ENCODE data around the gene ZNF419.
"Not testable (repeated sequence)": the region's sequence is repeated elsewhere in the genome, so short reads cannot be mapped to it uniquely, and the experiment has no call there.

Gene ZNF419

GRCh38 chr19:57488299-57488644, 722 bp downstream of the ZNF419 start:
- not testable (repeated sequence) for H3K27me3 ChIP-seq (ENCODE audit: control insufficient read depth in 1 of 2, insufficient read depth in 2 of 2, low read length in 2 of 2); H3K27ac ChIP-seq (ENCODE audit: low read depth, low read length); H3K9me3 ChIP-seq (ENCODE audit: low read length); H3K9ac ChIP-seq (ENCODE audit: low read length); H3K4me1 ChIP-seq (ENCODE audit: insufficient read depth, low read length)
- Histone ChIP-seq H3K36me3 (ENCODE audit: insufficient read depth, low read length) (peaks cover 20% of the 10 kb centered on the region), H3K4me3 (ENCODE audit: low read depth in 1 of 2, low read length in 2 of 2) (peak overlapping the region in 1 of 2 donors; percentile 38)

GRCh38 chr19:57499332-57499679, 11.8 kb downstream of the ZNF419 start:
- H3K4me1 ChIP-seq (ENCODE audit: insufficient read depth, low read length); H3K36me3 ChIP-seq (ENCODE audit: insufficient read depth, low read length); H3K27ac ChIP-seq (ENCODE audit: low read depth, low read length); H3K9ac ChIP-seq (ENCODE audit: low read length); H3K9me3 ChIP-seq (ENCODE audit: low read length); H3K27me3 ChIP-seq (ENCODE audit: control insufficient read depth in 1 of 2, insufficient read depth in 2 of 2, low read length in 2 of 2): not testable (repeated sequence)
- H3K4me3 ChIP-seq (ENCODE audit: low read depth in 1 of 2, low read length in 2 of 2): peak overlapping the region in 1 of 2 donors; percentile 49

GRCh38 chr19:57499680-57500395, 12.3 kb downstream of the ZNF419 start, which contains the start of gene ZNF773:
Gene ZNF773, plus strand, starts transcription at chr19:57499938. Its CDS starts 143 bp downstream, at chr19:57500081.
- not testable (repeated sequence) for H3K4me1 ChIP-seq (ENCODE audit: insufficient read depth, low read length); H3K9me3 ChIP-seq (ENCODE audit: low read length); H3K27me3 ChIP-seq (ENCODE audit: control insufficient read depth in 1 of 2, insufficient read depth in 2 of 2, low read length in 2 of 2); H3K36me3 ChIP-seq (ENCODE audit: insufficient read depth, low read length); H3K9ac ChIP-seq (ENCODE audit: low read length)
- H3K27ac ChIP-seq (ENCODE audit: low read depth, low read length): peak within 1 kb of the TSS; percentile 53
- H3K4me3 ChIP-seq (ENCODE audit: low read depth in 1 of 2, low read length in 2 of 2): peak within 1 kb of the TSS; percentile 49 to 60

- not testable (repeated sequence) for H3K27ac ChIP-seq (ENCODE audit: low read depth, low read length); H3K9me3 ChIP-seq (ENCODE audit: low read length); H3K9ac ChIP-seq (ENCODE audit: low read length); H3K4me1 ChIP-seq (ENCODE audit: insufficient read depth, low read length); H3K36me3 ChIP-seq (ENCODE audit: insufficient read depth, low read length); H3K27me3 ChIP-seq (ENCODE audit: control insufficient read depth in 1 of 2, insufficient read depth in 2 of 2, low read length in 2 of 2)
- H3K4me3 ChIP-seq (ENCODE audit: low read depth in 1 of 2, low read length in 2 of 2): peak overlapping the region in 1 of 2 donors; percentile 24
These were observed 12.8 kb downstream of the ZNF419 start for GRCh38 chr19:57500400-57500799.

- Histone ChIP-seq H3K27ac (ENCODE audit: low read depth, low read length) (no peak overlapping the region), H3K4me3 (ENCODE audit: low read depth in 1 of 2, low read length in 2 of 2) (no peak overlapping the region), H3K36me3 (ENCODE audit: insufficient read depth, low read length) (peaks cover 34% of the 10 kb centered on the region), H3K9ac (ENCODE audit: low read length) (no peak overlapping the region), H3K9me3 (ENCODE audit: low read length) (peaks cover 27% of the 10 kb centered on the region), H3K27me3 (ENCODE audit: control insufficient read depth in 1 of 2, insufficient read depth in 2 of 2, low read length in 2 of 2) (no peaks in the 10 kb centered on the region), H3K4me1 (ENCODE audit: insufficient read depth, low read length) (peaks cover 2% of the 10 kb centered on the region)
These were observed 18.6 kb downstream of the ZNF419 start for GRCh38 chr19:57506163-57506562.

DNA sequence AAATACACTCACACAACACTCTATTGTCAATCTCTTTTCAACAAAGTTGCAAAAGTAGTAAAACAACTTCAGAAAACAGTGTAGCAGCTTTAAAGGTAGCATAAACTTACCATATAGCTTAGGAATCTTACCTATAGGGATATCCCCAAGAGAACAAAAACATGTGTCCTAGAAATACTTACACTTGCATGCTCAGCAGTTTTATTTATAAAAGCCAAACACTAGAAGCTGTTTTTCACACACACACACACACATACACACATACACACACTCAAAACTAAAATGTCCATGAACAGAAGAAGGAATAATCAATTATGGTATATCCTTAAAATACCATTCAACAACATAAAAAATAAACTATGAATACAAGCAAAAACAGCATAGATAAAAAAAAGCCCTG, 23.9 kb downstream of the ZNF419 start:
- Histone ChIP-seq H3K4me3 (ENCODE audit: low read depth in 1 of 2, low read length in 2 of 2) (no peak overlapping the region), H3K27ac (ENCODE audit: low read depth, low read length) (no peak overlapping the region), H3K9ac (ENCODE audit: low read length) (no peak overlapping the region), H3K27me3 (ENCODE audit: control insufficient read depth in 1 of 2, insufficient read depth in 2 of 2, low read length in 2 of 2) (no peaks in the 10 kb centered on the region), H3K9me3 (ENCODE audit: low read length) (peaks cover 47% of the 10 kb centered on the region), H3K4me1 (ENCODE audit: insufficient read depth, low read length) (no peaks in the 10 kb centered on the region), H3K36me3 (ENCODE audit: insufficient read depth, low read length) (peaks cover 43% of the 10 kb centered on the region)

- Histone ChIP-seq H3K27me3 (ENCODE audit: control insufficient read depth in 1 of 2, insufficient read depth in 2 of 2, low read length in 2 of 2) (no peaks in the 10 kb centered on the region), H3K4me1 (ENCODE audit: insufficient read depth, low read length) (no peaks in the 10 kb centered on the region), H3K36me3 (ENCODE audit: insufficient read depth, low read length) (peaks cover 33% of the 10 kb centered on the region), H3K9ac (ENCODE audit: low read length) (no peak overlapping the region), H3K4me3 (ENCODE audit: low read depth in 1 of 2, low read length in 2 of 2) (no peak overlapping the region), H3K27ac (ENCODE audit: low read depth, low read length) (no peak overlapping the region), H3K9me3 (ENCODE audit: low read length) (peaks cover 40% of the 10 kb centered on the region)
These were observed 25.3 kb downstream of the ZNF419 start for GRCh38 chr19:57512845-57513244.

GRCh38 chr19:57515255-57515654, 27.7 kb downstream of the ZNF419 start:
- Histone ChIP-seq H3K9me3 (ENCODE audit: low read length) (peaks cover 28% of the 10 kb centered on the region), H3K27me3 (ENCODE audit: control insufficient read depth in 1 of 2, insufficient read depth in 2 of 2, low read length in 2 of 2) (no peaks in the 10 kb centered on the region), H3K4me1 (ENCODE audit: insufficient read depth, low read length) (no peaks in the 10 kb centered on the region), H3K4me3 (ENCODE audit: low read depth in 1 of 2, low read length in 2 of 2) (no peak overlapping the region), H3K9ac (ENCODE audit: low read length) (no peak overlapping the region), H3K36me3 (ENCODE audit: insufficient read depth, low read length) (peaks cover 27% of the 10 kb centered on the region), H3K27ac (ENCODE audit: low read depth, low read length) (no peak overlapping the region)

DNA sequence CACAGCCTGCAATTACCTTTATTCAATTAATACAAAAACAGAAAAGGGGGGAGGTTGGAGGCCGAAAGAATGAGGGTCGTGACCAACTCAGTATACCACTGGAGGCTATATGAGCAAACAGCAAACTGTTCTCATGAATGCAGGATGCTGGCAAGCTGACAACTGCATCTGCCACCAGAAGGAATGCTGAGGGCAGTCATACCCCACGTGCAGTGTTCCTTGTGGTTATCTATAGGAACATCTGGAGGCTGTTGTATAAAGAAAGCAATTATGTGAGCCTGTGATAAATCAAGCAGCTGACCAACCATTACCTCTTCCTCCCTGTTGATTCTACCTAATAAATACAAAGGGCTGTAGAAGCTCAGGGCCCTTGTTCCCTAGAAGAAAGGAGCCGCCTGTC, 30.5 kb downstream of the ZNF419 start:
- not testable (repeated sequence) for H3K27me3 ChIP-seq (ENCODE audit: control insufficient read depth in 1 of 2, insufficient read depth in 2 of 2, low read length in 2 of 2); H3K4me1 ChIP-seq (ENCODE audit: insufficient read depth, low read length); H3K9ac ChIP-seq (ENCODE audit: low read length); H3K4me3 ChIP-seq (ENCODE audit: low read depth in 1 of 2, low read length in 2 of 2); H3K27ac ChIP-seq (ENCODE audit: low read depth, low read length)
- H3K36me3 ChIP-seq (ENCODE audit: insufficient read depth, low read length): peaks cover 25% of the 10 kb centered on the region
- H3K9me3 ChIP-seq (ENCODE audit: low read length): peaks cover 20% of the 10 kb centered on the region

- peaks cover 11% of the 10 kb centered on the region for H3K4me1 ChIP-seq (ENCODE audit: insufficient read depth, low read length)
- peak within 1 kb of the TSS; percentile 60 for H3K9ac ChIP-seq (ENCODE audit: low read length)
- H3K27me3 ChIP-seq (ENCODE audit: control insufficient read depth in 1 of 2, insufficient read depth in 2 of 2, low read length in 2 of 2): no peaks in the 10 kb centered on the region
- peaks cover 13% of the 10 kb centered on the region for H3K36me3 ChIP-seq (ENCODE audit: insufficient read depth, low read length)
- H3K9me3 ChIP-seq (ENCODE audit: low read length): peaks cover 14% of the 10 kb centered on the region
- H3K27ac ChIP-seq (ENCODE audit: low read depth, low read length): peak within 1 kb of the TSS; percentile 70
- peak within 1 kb of the TSS; percentile 71 to 97 for H3K4me3 ChIP-seq (ENCODE audit: low read depth in 1 of 2, low read length in 2 of 2)
These were observed 39.8 kb downstream of the ZNF419 start, which contains the start of gene ZNF549 for GRCh38 chr19:57527136-57527881. Gene ZNF549, plus strand, starts transcription at chr19:57527356. Its CDS starts 218 bp downstream, at chr19:57527574.

- Histone ChIP-seq H3K27me3 (ENCODE audit: control insufficient read depth in 1 of 2, insufficient read depth in 2 of 2, low read length in 2 of 2) (no peaks in the 10 kb centered on the region), H3K9me3 (ENCODE audit: low read length) (peaks cover 72% of the 10 kb centered on the region), H3K36me3 (ENCODE audit: insufficient read depth, low read length) (peaks cover 68% of the 10 kb centered on the region), H3K9ac (ENCODE audit: low read length) (no peak overlapping the region), H3K27ac (ENCODE audit: low read depth, low read length) (no peak overlapping the region), H3K4me1 (ENCODE audit: insufficient read depth, low read length) (no peaks in the 10 kb centered on the region), H3K4me3 (ENCODE audit: low read depth in 1 of 2, low read length in 2 of 2) (peak overlapping the region in 1 of 2 donors; percentile 19)
These were observed 50.5 kb downstream of the ZNF419 start for GRCh38 chr19:57537953-57538547.

Data from muscle layer of colon (tissue), 2 donors.